ENCODE data around the gene THADA. TPM values are rescaled to one million over a fixed set of nuclear protein-coding genes. Genes with fewer than 3 reads are reported as not detected.
"Not testable (repeated sequence)": the region's sequence is repeated elsewhere in the genome, so short reads cannot be mapped to it uniquely, and the experiment has no call there.

Gene THADA
- polyA plus RNA-seq, 1 donor = 13.2 TPM

DNA sequence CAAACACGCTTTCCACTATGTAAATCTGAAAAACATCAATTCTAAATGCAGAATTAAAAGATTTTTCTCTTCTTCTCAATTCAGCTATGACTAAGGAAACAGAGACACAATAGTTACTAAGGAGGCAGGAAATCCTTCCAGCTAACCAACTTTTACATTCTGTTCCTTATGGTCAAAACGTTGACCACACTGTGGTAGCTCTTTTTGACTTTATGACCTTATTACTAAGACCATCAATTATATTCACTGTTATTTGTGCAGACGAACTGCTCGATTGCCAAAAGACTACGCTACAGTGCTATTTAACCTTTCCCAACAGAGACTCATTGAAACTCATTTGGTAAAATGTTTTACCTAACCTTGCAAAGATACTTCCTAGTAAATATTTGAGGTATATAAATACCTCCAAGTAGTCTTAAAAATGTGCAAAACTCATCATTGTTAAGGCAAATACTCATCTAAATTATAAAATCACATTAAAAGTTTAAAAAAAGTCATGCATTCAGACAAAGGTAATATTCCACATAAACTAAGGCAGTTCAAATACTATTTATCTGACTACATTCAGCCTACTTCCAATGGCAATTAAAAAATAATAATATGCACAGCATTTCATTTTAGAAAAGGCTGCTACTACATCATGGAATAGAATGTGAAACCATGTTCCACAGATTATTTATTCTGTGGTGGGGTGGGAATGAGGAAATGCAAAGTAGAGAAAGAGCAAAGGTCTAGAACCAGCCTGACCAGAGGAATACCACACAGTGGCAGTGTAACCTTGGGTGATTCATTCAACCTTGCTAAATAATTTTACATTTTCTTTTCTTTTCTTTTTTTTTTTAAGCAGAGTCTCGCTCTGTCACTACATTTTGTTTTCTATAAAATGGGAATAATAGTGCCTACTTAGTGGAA lies 139.9 kb downstream of the THADA start:
- Histone ChIP-seq H3K4me1 (ENCODE audit: control insufficient read depth, insufficient read depth, low read length) (no peaks in the 10 kb centered on the region), H3K4me3 (ENCODE audit: low read length) (no peak overlapping the region), H3K36me3 (ENCODE audit: control insufficient read depth, insufficient read depth, low read length) (no peaks in the 10 kb centered on the region), H3K9me3 (ENCODE audit: control insufficient read depth, low read depth, low read length) (no peaks in the 10 kb centered on the region), H3K27me3 (ENCODE audit: control insufficient read depth, insufficient read depth, low read length) (no peaks in the 10 kb centered on the region), H3K27ac (ENCODE audit: low read length) (no peak overlapping the region)
- 65% methylated on average over 6 of the region's 6 CpGs for WGBS (ENCODE audit: insufficient coverage, low lambda C conversion rate)
- peak; percentile 25 to 66 for DNase-seq

DNA sequence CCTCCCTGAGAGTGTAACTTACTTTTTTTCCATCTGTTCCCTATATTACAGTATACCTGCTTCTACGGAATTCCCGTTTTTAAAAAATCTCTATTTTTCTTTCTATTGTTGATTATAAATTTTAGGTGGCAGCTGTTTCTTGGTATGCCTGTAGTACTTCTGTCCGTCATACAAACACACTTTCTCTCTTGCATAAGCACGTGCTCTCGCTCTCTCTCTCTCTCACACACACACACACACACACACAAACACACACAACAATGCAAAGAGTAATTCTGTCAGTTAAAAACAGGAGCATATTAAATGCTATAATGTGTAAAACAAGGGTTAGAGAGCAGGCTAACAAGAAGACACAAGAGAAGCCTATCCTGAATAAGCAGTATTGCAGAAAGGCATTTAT lies 140.5 kb downstream of the THADA start:
- Histone ChIP-seq H3K36me3 (ENCODE audit: control insufficient read depth, insufficient read depth, low read length) (no peaks in the 10 kb centered on the region), H3K27ac (ENCODE audit: low read length) (no peak overlapping the region), H3K9me3 (ENCODE audit: control insufficient read depth, low read depth, low read length) (no peaks in the 10 kb centered on the region), H3K4me1 (ENCODE audit: control insufficient read depth, insufficient read depth, low read length) (no peaks in the 10 kb centered on the region), H3K27me3 (ENCODE audit: control insufficient read depth, insufficient read depth, low read length) (no peaks in the 10 kb centered on the region), H3K4me3 (ENCODE audit: low read length) (no peak overlapping the region)
- WGBS (ENCODE audit: insufficient coverage, low lambda C conversion rate) = 92% methylated on average over 3 of the region's 5 CpGs
- DNase-seq = no peak

DNA sequence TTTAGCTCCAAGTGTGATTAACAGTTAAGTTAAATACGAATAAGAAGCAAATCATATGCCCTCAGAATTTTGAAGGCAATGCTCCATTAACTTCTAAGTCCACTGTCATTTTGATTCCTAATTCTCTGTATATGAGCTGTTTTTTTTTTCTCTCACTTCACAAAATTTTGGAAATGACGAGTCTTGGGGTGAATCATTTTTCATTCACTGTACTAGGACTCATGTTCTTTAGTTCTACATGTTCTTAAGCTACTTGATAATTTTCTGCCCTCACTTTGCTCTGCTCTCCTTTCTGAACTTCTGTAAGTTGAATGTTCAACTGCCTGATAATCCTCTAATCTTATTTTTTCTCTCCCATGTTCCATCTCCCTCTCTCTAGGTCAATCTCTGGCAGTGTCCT lies 141.0 kb downstream of the THADA start:
- H3K9me3 ChIP-seq (ENCODE audit: control insufficient read depth, low read depth, low read length) = no peaks in the 10 kb centered on the region
- no peaks in the 10 kb centered on the region for H3K27me3 ChIP-seq (ENCODE audit: control insufficient read depth, insufficient read depth, low read length)
- WGBS (ENCODE audit: insufficient coverage, low lambda C conversion rate) = 100% methylated on average over 1 of the region's 2 CpGs
- no peaks in the 10 kb centered on the region for H3K36me3 ChIP-seq (ENCODE audit: control insufficient read depth, insufficient read depth, low read length)
- no peak overlapping the region for H3K27ac ChIP-seq (ENCODE audit: low read length)
- H3K4me3 ChIP-seq (ENCODE audit: low read length) = no peak overlapping the region
- no peak for DNase-seq
- no peaks in the 10 kb centered on the region for H3K4me1 ChIP-seq (ENCODE audit: control insufficient read depth, insufficient read depth, low read length)

DNA sequence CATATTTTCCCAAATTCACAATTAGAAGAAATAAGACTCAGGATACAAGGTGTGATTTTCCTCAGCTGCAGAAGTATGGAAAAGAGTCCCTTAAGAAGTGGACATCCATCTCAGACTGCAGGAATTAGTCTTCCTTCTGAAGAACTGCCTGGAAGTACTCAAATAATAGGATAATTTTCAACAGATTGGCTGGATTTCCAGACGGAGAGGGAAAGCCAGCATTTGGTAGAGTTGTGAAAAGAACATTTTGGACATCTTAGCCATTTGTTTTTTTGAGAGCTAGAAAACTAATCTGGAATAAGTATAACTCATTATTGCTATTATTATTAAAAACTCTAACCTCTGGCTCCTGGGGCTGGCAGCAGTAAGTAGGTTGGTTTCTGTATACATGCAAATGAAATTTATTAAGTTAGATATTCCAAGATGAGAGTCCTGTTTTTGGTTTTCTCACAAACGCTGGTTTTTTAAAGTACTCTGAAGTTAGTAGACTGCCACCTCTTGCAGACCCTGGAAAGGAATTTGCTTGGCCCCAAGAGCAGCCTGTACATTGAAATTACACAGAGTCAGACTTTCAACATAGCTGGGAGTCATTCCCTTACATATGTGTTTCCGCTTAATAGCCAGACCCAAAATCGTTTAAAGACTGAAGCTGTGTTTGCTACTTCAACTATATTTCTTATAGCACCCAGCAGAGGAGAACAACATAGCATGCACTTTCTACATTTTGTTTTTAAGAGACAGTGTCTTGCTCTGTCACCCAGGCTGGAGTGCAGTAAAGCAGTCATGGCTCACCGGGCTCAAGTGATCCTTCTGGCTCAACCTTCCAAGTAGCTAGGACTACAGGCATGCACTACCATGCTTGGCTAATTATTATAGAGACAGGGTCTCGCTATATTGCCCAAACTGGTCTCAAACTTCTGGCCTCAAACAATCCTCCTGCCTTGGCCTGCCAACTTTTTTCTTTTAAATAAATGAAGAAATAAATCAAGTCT lies 142.4 kb downstream of the THADA start:
- H3K36me3 ChIP-seq (ENCODE audit: control insufficient read depth, insufficient read depth, low read length) = no peaks in the 10 kb centered on the region
- no peak for DNase-seq
- 73% methylated on average over 2 of the region's 6 CpGs for WGBS (ENCODE audit: insufficient coverage, low lambda C conversion rate)
- no peak overlapping the region for H3K27ac ChIP-seq (ENCODE audit: low read length)
- no peaks in the 10 kb centered on the region for H3K9me3 ChIP-seq (ENCODE audit: control insufficient read depth, low read depth, low read length)
- H3K4me3 ChIP-seq (ENCODE audit: low read length) = no peak overlapping the region
- no peaks in the 10 kb centered on the region for H3K27me3 ChIP-seq (ENCODE audit: control insufficient read depth, insufficient read depth, low read length)
- no peaks in the 10 kb centered on the region for H3K4me1 ChIP-seq (ENCODE audit: control insufficient read depth, insufficient read depth, low read length)

DNA sequence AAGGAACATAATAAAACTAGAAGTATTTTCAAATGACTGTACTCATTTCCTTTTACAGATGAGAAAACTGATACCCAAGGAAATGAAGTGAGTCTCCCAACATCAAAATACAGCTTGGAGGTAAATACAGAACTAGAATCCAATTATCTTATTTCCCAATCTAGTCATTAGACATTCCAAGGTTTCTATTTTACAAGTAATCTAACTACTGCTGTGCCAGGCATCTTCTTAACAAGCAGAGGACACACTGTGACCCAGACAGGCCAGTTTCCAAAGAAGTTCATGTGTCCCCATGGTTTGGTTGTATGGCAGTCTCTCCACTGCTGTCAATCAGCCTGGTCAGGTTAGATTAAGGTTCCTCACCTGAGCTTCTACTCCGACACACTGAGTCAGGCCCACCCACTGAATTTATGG lies 143.5 kb downstream of the THADA start:
- no peaks in the 10 kb centered on the region for H3K9me3 ChIP-seq (ENCODE audit: control insufficient read depth, low read depth, low read length)
- WGBS (ENCODE audit: insufficient coverage, low lambda C conversion rate) = no CpG with 5 or more reads among the region's 1 CpG
- no peaks in the 10 kb centered on the region for H3K4me1 ChIP-seq (ENCODE audit: control insufficient read depth, insufficient read depth, low read length)
- no peaks in the 10 kb centered on the region for H3K36me3 ChIP-seq (ENCODE audit: control insufficient read depth, insufficient read depth, low read length)
- no peak overlapping the region for H3K4me3 ChIP-seq (ENCODE audit: low read length)
- no peak for DNase-seq
- no peaks in the 10 kb centered on the region for H3K27me3 ChIP-seq (ENCODE audit: control insufficient read depth, insufficient read depth, low read length)
- H3K27ac ChIP-seq (ENCODE audit: low read length) = no peak overlapping the region

DNA sequence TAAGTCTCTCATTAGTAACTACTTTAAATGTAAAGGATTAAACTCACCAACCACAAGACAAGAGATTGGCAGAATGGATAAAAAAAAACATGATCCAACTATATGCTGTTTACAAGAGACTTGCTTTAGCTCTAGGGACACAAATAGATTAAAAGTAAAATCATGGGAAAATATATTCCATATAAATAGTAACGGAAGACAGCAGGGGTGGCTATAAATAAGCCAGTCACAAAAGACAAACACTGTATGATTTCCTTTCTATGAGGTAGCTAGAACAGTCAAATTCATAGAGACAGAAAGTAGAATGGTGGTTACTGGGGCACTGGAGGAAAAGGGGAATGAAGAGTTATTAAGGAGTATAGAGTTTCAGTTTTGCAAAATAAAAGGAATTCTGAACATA lies 145.2 kb downstream of the THADA start:
- H3K4me3 ChIP-seq (ENCODE audit: low read length) = no peak overlapping the region
- 100% methylated on average over 1 of the region's 1 CpG for WGBS (ENCODE audit: insufficient coverage, low lambda C conversion rate)
- H3K36me3 ChIP-seq (ENCODE audit: control insufficient read depth, insufficient read depth, low read length) = peaks cover 3% of the 10 kb centered on the region
- DNase-seq = no peak
- no peaks in the 10 kb centered on the region for H3K9me3 ChIP-seq (ENCODE audit: control insufficient read depth, low read depth, low read length)
- no peaks in the 10 kb centered on the region for H3K27me3 ChIP-seq (ENCODE audit: control insufficient read depth, insufficient read depth, low read length)
- H3K4me1 ChIP-seq (ENCODE audit: control insufficient read depth, insufficient read depth, low read length) = no peaks in the 10 kb centered on the region
- H3K27ac ChIP-seq (ENCODE audit: low read length) = peak overlapping the region; percentile 75

DNA sequence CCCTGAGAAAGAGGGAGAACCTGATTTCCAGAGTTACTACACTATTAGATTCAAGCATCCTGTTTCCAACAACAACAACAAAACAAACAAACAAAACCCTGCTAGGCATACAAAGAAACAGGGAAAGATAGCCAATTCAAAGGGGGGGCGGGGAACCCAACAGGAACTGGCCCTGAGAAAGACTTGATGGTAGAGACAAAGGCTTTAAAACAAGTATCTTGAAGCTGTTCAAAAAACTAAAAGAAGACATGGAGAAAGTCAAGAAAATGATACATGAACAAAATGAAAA lies 147.1 kb downstream of the THADA start:
- H3K4me3 ChIP-seq (ENCODE audit: low read length) = no peak overlapping the region
- no peak overlapping the region for H3K27ac ChIP-seq (ENCODE audit: low read length)
- H3K36me3 ChIP-seq (ENCODE audit: control insufficient read depth, insufficient read depth, low read length) = peaks cover 3% of the 10 kb centered on the region
- WGBS (ENCODE audit: insufficient coverage, low lambda C conversion rate) = no CpG with 5 or more reads among the region's 1 CpG
- no peaks in the 10 kb centered on the region for H3K27me3 ChIP-seq (ENCODE audit: control insufficient read depth, insufficient read depth, low read length)
- H3K9me3 ChIP-seq (ENCODE audit: control insufficient read depth, low read depth, low read length) = no peaks in the 10 kb centered on the region
- no peak for DNase-seq
- no peaks in the 10 kb centered on the region for H3K4me1 ChIP-seq (ENCODE audit: control insufficient read depth, insufficient read depth, low read length)

DNA sequence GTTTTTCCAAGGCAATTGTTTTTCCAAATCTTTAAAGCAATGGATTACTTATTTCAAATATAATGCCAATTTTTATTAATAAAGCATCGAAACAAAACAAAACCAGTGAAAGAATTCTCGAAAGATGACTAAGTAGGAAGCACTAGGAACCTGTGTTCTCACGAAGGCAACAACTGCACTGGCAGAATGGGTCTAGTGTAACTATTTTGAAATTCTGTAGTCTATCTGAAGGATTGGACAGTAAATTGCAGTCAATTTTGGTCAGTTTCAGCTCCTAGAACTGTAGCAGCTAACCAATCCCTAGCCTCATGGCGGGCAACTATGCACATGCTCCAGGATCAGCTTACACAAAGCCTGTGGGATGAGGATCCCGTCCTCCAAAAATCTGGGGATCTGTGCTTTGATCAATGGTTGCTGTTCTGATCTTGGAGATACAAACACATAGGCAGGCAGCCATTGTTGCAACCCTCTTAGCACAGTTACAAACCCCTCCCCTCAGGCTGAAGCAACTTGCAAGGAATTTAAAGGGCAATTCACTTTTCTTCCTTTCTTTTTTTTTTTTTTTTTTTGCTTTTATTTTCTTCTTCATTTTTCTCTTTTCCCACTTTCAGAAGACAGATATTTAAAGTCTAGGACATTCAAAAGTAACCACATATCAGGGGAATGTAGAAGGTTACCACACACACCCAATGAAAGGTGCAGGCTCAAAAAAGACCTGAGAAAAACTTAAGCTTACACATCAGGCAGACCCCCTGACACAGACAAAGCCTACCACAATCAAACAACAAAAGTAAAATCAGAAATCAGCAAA lies 147.6 kb downstream of the THADA start:
- Histone ChIP-seq H3K36me3 (ENCODE audit: control insufficient read depth, insufficient read depth, low read length) (peaks cover 3% of the 10 kb centered on the region), H3K4me3 (ENCODE audit: low read length) (no peak overlapping the region), H3K4me1 (ENCODE audit: control insufficient read depth, insufficient read depth, low read length) (no peaks in the 10 kb centered on the region), H3K9me3 (ENCODE audit: control insufficient read depth, low read depth, low read length) (no peaks in the 10 kb centered on the region), H3K27ac (ENCODE audit: low read length) (no peak overlapping the region), H3K27me3 (ENCODE audit: control insufficient read depth, insufficient read depth, low read length) (no peaks in the 10 kb centered on the region)
- no peak for DNase-seq
- no CpG with 5 or more reads among the region's 5 CpGs for WGBS (ENCODE audit: insufficient coverage, low lambda C conversion rate)

DNA sequence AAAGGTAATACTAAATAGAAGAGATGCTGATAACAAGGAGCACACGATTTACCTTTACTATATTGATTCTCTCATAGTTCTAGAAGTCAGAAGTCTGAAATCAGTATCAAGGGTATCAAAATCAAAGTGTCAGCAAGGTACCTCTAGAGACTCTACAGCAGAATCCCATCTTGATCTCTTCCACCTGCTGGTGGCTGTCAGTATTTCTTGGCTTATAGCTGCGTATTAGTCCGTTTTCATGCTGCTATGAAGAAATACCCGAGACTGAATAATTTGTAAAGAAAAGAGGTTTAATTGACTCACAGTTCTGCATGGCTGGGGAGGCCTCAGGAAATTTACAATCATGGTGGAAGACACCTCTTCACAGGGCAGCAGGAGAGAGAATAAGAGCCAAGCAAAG lies 149.1 kb downstream of the THADA start:
- not testable (repeated sequence) for H3K4me3 ChIP-seq (ENCODE audit: low read length); H3K9me3 ChIP-seq (ENCODE audit: control insufficient read depth, low read depth, low read length); DNase-seq; H3K36me3 ChIP-seq (ENCODE audit: control insufficient read depth, insufficient read depth, low read length); H3K27me3 ChIP-seq (ENCODE audit: control insufficient read depth, insufficient read depth, low read length); H3K27ac ChIP-seq (ENCODE audit: low read length); H3K4me1 ChIP-seq (ENCODE audit: control insufficient read depth, insufficient read depth, low read length)
- WGBS (ENCODE audit: insufficient coverage, low lambda C conversion rate) = 83% methylated on average over 1 of the region's 4 CpGs

DNA sequence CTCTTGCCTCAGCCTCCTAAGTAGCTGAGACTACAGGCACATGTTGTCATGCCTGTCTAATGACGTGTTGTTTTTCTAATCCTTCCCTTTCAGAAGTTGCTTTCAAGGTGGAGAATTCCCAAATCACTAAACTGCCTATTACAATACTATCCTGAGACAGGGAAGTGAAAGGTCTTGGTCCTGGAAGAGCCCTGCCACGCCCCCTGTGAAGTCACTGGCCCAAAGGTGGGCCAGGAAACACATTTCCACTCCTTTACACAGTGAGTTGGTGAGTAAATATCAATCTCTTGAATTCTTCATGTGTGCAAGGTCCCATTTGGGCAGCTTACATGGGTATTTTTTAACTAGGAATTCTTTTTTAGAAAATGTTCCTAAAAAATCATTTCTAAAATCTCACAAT lies 150.1 kb downstream of the THADA start:
- DNase-seq = no peak
- Histone ChIP-seq H3K27ac (ENCODE audit: low read length) (no peak overlapping the region), H3K4me3 (ENCODE audit: low read length) (no peak overlapping the region), H3K27me3 (ENCODE audit: control insufficient read depth, insufficient read depth, low read length) (no peaks in the 10 kb centered on the region), H3K4me1 (ENCODE audit: control insufficient read depth, insufficient read depth, low read length) (no peaks in the 10 kb centered on the region), H3K36me3 (ENCODE audit: control insufficient read depth, insufficient read depth, low read length) (peaks cover 3% of the 10 kb centered on the region), H3K9me3 (ENCODE audit: control insufficient read depth, low read depth, low read length) (no peaks in the 10 kb centered on the region)
- WGBS (ENCODE audit: insufficient coverage, low lambda C conversion rate) = no CpG with 5 or more reads among the region's 2 CpGs

All from large intestine (tissue), 3 donors.